Measurements from ENCODE around the gene ARRDC5.

DNA sequence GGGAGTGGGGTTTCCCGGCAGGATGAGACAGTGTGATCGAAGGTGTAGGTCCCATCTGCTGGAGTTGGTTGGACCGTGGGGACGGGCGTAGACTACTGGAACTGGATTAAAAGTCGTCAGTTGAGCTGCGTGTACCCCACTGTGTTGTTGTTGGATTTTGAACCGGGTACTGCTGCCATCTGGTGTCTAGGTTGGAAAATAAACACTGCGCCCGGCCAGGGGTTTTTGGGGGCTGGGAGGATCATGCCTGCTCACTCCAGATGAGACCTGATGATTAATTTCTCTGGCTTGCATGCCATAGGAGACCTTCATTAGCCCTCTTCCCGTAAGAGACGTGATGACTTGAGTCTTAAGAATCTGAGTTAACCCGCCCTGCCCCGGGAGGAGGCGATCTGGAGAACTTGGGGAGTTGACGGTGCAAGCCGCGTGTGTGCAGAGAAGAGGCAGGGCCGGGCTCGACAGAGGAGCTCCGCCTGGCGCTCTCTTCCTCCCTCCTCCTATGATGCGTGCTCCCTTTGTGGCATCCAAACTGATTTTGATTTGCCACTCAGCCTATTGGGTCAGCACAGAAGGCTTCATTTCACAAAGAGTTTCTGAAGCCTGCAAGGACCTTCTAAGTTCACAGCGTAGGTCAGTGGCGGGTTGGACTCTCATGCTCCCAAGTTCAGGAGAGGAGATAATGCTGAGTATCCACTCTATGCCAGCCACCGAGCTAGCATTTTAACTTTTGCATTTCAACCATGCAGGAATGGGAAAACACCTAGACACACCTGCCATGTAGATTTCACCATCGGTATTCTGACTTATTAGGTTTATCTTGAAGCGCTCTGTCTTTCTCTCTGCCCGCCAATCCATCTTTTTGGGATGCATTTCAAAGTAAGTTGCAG, 9.3 kb upstream of the ARRDC5 start:
- TF ChIP-seq YY1 (IDR thresholded peaks at IDR 0.05; ENCODE audit: insufficient read depth, insufficient read length) (no peak), ZNF274 (IDR thresholded peaks at IDR 0.05; ENCODE audit: low read depth, low read length) (no peak)
